ENCODE data around the gene SERPINI1. TPM values are rescaled to one million over a fixed set of nuclear protein-coding genes. Genes with fewer than 3 reads are reported as not detected.

The SERPINI1 gene
- total and polyA plus RNA-seq, 10 donors, result 5.3 to 13.6 (median 9.0) TPM

- TF ChIP-seq CTCF (IDR thresholded peaks at IDR 0.05 in 8 of 11, conservative IDR thresholded peaks at IDR 0.05 in 3 of 11), result peak in 5 of 11 experiments; percentile 23 to 37 (median 30)
- TF ChIP-seq POLR2A (IDR thresholded peaks at IDR 0.05), result no peak
- DNase-seq, result no peak
- Histone ChIP-seq H3K27ac (no peak overlapping the region), H3K27me3 (replicated peaks in 1 of 7) (no peaks in the 10 kb centered on the region), H3K36me3 (no peaks in the 10 kb centered on the region), H3K4me1 (peaks cover 0 to 5% (median 0%) of the 10 kb centered on the region in 6 donors), H3K9me3 (no peaks in the 10 kb centered on the region), H3K4me3 (no peak overlapping the region)
- 40 to 54% (median 45%) methylated on average over 2 of the region's 2 CpGs for WGBS, 5 donors
- intact Hi-C loops (cut with DNase I; ENCODE audit: low total_unique reads), result no loop called here
Measured at GRCh38 chr3:167837466-167837865, 101.9 kb downstream of the SERPINI1 start.

- H3K36me3 ChIP-seq, result no peaks in the 10 kb centered on the region
- TF ChIP-seq POLR2A (IDR thresholded peaks at IDR 0.05) (no peak), POLR2AphosphoS5 (IDR thresholded peaks at IDR 0.05) (no peak), CTCF (IDR thresholded peaks at IDR 0.05 in 8 of 11, conservative IDR thresholded peaks at IDR 0.05 in 3 of 11) (no peak)
- no peaks in the 10 kb centered on the region for H3K9me3 ChIP-seq
- WGBS, 5 donors, result 73 to 90% (median 84%) methylated on average over 4 of the region's 4 CpGs
- peaks cover 0 to 23% (median 10%) of the 10 kb centered on the region in 6 donors for H3K4me1 ChIP-seq
- intact Hi-C loops (cut with DNase I; ENCODE audit: low total_unique reads), result no loop called here
- DNase-seq, result no peak
- H3K27me3 ChIP-seq (replicated peaks in 1 of 7), result no peaks in the 10 kb centered on the region
- H3K4me3 ChIP-seq, result no peak overlapping the region
- H3K27ac ChIP-seq, result no peak overlapping the region
Measured at GRCh38 chr3:167839460-167840134, 104.1 kb downstream of the SERPINI1 start.

- Histone ChIP-seq H3K36me3 (no peaks in the 10 kb centered on the region), H3K4me3 (no peak overlapping the region), H3K4me1 (peaks cover 0 to 23% (median 10%) of the 10 kb centered on the region in 6 donors), H3K27me3 (replicated peaks in 1 of 7) (no peaks in the 10 kb centered on the region), H3K27ac (no peak overlapping the region), H3K9me3 (no peaks in the 10 kb centered on the region)
- 75 to 96% (median 87%) methylated on average over 3 of the region's 3 CpGs for WGBS, 5 donors
- no peak for TF ChIP-seq CTCF (IDR thresholded peaks at IDR 0.05 in 8 of 11, conservative IDR thresholded peaks at IDR 0.05 in 3 of 11)
- no peak for TF ChIP-seq POLR2A (IDR thresholded peaks at IDR 0.05)
- TF ChIP-seq POLR2AphosphoS5 (IDR thresholded peaks at IDR 0.05), result no peak
- intact Hi-C loops (cut with DNase I; ENCODE audit: low total_unique reads), result no loop called here
- DNase-seq, result no peak
Measured at GRCh38 chr3:167840247-167840646, 104.7 kb downstream of the SERPINI1 start.

DNA sequence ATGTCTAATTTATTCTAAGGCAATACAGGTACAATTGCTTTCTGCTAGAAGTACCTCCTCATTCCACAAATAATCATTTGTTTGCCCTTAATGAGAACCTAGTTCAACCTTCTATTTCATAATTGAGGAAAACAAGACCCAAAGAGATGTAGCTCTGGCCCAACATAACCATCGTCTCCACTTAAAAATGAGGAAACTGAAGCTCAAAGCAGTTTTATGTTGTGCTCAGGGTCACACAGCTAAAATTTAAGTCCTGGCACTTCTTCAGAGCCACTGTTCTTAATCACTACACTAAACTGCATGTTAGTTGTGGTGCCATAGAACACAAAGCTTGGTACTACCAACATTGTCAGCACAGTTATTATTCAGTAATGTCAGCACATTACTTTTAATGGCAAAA is 108.0 kb downstream of the SERPINI1 start:
- no peak for DNase-seq
- TF ChIP-seq POLR2A (IDR thresholded peaks at IDR 0.05), result no peak
- TF ChIP-seq CTCF (IDR thresholded peaks at IDR 0.05 in 8 of 11, conservative IDR thresholded peaks at IDR 0.05 in 3 of 11), result no peak
- no peak for TF ChIP-seq POLR2AphosphoS5 (IDR thresholded peaks at IDR 0.05)
- peaks cover 0 to 18% (median 8%) of the 10 kb centered on the region in 6 donors for H3K4me1 ChIP-seq
- H3K4me3 ChIP-seq, result no peak overlapping the region
- no peaks in the 10 kb centered on the region for H3K27me3 ChIP-seq (replicated peaks in 1 of 7)
- no peaks in the 10 kb centered on the region for H3K36me3 ChIP-seq
- intact Hi-C loops (cut with DNase I; ENCODE audit: low total_unique reads), result no loop called here
- 17 to 43% (median 33%) methylated on average over 1 of the region's 1 CpG for WGBS, 5 donors
- peak overlapping the region in 6 of 8 donors; percentile 23 to 56 (median 50) for H3K27ac ChIP-seq
- H3K9me3 ChIP-seq, result no peaks in the 10 kb centered on the region

Measured in spleen (tissue), 11 donors.